ENCODE measurements around the gene NEUROD4. TPM values are rescaled to one million over a fixed set of nuclear protein-coding genes. Genes with fewer than 3 reads are reported as not detected.

Gene NEUROD4, protein sequence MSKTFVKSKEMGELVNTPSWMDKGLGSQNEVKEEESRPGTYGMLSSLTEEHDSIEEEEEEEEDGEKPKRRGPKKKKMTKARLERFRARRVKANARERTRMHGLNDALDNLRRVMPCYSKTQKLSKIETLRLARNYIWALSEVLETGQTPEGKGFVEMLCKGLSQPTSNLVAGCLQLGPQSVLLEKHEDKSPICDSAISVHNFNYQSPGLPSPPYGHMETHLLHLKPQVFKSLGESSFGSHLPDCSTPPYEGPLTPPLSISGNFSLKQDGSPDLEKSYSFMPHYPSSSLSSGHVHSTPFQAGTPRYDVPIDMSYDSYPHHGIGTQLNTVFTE
- total RNA-seq: 6.9 and 7.3 TPM in 2 replicates
- long read RNA-seq, partial matches to known transcripts: 0 of 7 reads
- long read RNA-seq, other reads (novel, unspliced or antisense): 4 of 7 reads

DNA sequence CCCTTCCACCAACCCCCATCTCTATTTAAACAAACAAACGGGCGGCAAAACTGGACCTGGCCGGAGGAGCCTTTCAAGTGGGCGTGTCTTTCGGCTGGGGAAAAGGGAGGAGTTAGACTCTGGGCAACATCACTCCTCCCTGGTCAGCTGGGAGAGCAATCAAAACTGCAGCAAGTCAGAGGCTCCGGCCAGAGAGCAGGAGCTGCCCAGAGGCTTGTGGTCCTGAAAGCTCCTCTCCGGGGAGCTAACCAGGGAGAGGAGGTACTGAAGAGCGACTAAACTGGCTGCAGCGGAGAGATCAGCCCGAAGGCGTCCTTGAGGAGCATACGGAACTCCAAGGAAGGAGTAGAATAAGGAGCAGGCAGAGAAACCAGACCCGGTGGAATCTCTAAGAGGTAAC is at the start of gene NEUROD4:
Gene NEUROD4 (plus strand): TSS at position 191 of the 400 bp plus-strand sequence. CDS start 6,466 bp downstream, outside the sequence.
- H3K27ac Mint-ChIP-seq (ENCODE audit: unreplicated experiment): peak within 1 kb of the TSS; percentile 72

DNA sequence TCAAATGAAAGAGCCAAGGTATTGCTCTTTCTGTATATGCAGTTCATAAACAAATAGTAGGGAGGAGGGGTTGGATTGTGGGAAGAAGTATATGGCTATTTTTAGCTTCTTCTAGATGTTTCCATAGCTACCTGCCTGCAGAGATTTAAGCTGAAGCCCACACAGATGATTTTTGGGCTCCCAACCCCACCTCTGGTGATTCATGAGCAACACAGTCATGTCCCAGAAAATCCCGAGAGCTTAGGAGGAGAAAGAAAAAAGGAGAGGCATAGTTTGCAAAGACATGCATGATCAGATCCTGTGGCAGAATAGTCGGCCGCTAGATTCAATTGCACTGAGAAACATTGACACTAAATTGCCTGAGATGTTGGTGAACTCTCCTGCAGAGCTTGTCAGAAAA is 49.0 kb upstream of the NEUROD4 start:
- Mint-ChIP-seq H3K4me1 (peaks cover 7% of the 10 kb centered on the region), H3K9me3 (no peaks in the 10 kb centered on the region), H3K27ac (ENCODE audit: unreplicated experiment) (no peak overlapping the region), H3K4me3 (no peak overlapping the region), H3K36me3 (ENCODE audit: low read depth) (no peaks in the 10 kb centered on the region), H3K27me3 (ENCODE audit: low read depth) (peaks cover 6% of the 10 kb centered on the region)
- TF ChIP-seq, protein P1, sequence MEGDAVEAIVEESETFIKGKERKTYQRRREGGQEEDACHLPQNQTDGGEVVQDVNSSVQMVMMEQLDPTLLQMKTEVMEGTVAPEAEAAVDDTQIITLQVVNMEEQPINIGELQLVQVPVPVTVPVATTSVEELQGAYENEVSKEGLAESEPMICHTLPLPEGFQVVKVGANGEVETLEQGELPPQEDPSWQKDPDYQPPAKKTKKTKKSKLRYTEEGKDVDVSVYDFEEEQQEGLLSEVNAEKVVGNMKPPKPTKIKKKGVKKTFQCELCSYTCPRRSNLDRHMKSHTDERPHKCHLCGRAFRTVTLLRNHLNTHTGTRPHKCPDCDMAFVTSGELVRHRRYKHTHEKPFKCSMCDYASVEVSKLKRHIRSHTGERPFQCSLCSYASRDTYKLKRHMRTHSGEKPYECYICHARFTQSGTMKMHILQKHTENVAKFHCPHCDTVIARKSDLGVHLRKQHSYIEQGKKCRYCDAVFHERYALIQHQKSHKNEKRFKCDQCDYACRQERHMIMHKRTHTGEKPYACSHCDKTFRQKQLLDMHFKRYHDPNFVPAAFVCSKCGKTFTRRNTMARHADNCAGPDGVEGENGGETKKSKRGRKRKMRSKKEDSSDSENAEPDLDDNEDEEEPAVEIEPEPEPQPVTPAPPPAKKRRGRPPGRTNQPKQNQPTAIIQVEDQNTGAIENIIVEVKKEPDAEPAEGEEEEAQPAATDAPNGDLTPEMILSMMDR (conservative IDR thresholded peaks at IDR 0.05): no peak
- no peak for DNase-seq (ENCODE audit: low read depth, low spot score)

More for the DNA sequence above, at the start of gene NEUROD4:
- Mint-ChIP-seq H3K36me3 (ENCODE audit: low read depth) (no peaks in the 10 kb centered on the region), H3K27me3 (ENCODE audit: low read depth) (peaks cover 73% of the 10 kb centered on the region), H3K4me3 (peak within 1 kb of the TSS; percentile 55), H3K9me3 (no peaks in the 10 kb centered on the region), H3K4me1 (peaks cover 14% of the 10 kb centered on the region)
- peak; percentile 66 for DNase-seq (ENCODE audit: low read depth, low spot score)
- TF ChIP-seq, protein P1 (conservative IDR thresholded peaks at IDR 0.05): no peak

DNA sequence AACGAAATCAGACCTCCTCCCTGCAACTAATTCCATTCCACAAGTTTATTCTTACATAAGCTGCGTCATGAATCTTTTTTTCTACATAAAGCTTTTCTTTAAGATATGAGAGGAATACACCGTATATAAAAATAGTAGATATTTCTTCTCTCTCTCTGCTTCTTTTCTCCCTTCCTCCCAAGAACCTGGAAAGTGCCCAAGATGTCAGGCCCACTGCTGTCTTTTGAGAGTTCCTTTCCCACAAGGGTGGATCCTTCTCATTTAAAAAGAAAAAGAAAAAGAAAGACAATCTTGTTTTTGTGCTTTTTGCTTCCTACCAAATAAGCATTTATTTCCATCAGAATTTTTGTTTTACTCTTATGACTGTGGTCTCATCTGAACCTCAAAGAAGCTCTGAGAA is 46.2 kb upstream of the NEUROD4 start:
- DNase-seq (ENCODE audit: low read depth, low spot score): no peak
- no peaks in the 10 kb centered on the region for H3K36me3 Mint-ChIP-seq (ENCODE audit: low read depth)
- H3K4me3 Mint-ChIP-seq: no peak overlapping the region
- peaks cover 21% of the 10 kb centered on the region for H3K4me1 Mint-ChIP-seq
- H3K27me3 Mint-ChIP-seq (ENCODE audit: low read depth): peaks cover 9% of the 10 kb centered on the region
- H3K27ac Mint-ChIP-seq (ENCODE audit: unreplicated experiment): no peak overlapping the region
- H3K9me3 Mint-ChIP-seq: no peaks in the 10 kb centered on the region
- TF ChIP-seq, protein P1 (conservative IDR thresholded peaks at IDR 0.05): no peak

DNA sequence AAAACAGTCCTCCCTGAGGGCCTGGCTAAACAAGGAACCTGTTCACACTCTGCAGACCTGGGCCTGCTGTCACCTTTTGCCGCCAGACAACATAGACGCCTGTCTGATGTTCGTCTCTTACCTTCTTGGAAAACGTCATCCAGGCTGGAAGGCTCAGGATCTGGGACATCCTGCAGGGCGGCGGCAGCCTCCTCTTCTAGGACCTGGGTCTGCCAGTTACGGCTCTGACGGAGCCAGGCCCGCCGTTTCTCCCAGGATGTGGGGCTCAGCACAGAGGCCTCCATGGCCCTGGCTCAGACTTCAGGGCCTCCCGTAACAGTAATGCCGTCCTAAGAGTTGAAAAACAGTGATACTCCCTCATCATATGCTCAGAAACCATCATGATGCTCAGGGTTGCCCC is 45.5 kb upstream of the NEUROD4 start:
- Mint-ChIP-seq H3K4me1 (peaks cover 21% of the 10 kb centered on the region), H3K36me3 (ENCODE audit: low read depth) (no peaks in the 10 kb centered on the region), H3K27ac (ENCODE audit: unreplicated experiment) (no peak overlapping the region), H3K27me3 (ENCODE audit: low read depth) (peaks cover 9% of the 10 kb centered on the region), H3K9me3 (no peaks in the 10 kb centered on the region), H3K4me3 (no peak overlapping the region)
- DNase-seq (ENCODE audit: low read depth, low spot score): no peak
- TF ChIP-seq, protein P1 (conservative IDR thresholded peaks at IDR 0.05): no peak

DNA sequence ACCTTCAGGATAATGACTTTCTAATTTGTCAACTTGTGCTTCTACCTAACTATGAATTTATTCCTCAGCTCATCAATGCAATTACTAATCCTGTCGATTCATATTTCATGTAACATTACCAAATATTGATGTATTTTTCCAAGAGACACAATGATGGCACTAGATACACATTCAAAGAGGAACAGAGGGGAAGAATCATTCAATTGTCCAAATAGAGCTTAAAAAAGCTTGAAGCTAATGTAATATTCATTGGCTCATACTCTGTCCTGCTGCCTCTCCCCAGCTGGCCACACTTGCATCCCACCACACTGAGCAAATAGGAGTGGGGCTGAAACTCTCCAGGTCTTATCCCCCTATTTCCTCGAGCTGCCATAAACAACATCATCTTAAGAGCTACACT is 44.5 kb upstream of the NEUROD4 start:
- H3K36me3 Mint-ChIP-seq (ENCODE audit: low read depth): no peaks in the 10 kb centered on the region
- no peak overlapping the region for H3K27ac Mint-ChIP-seq (ENCODE audit: unreplicated experiment)
- peaks cover 21% of the 10 kb centered on the region for H3K4me1 Mint-ChIP-seq
- H3K27me3 Mint-ChIP-seq (ENCODE audit: low read depth): peaks cover 9% of the 10 kb centered on the region
- no peaks in the 10 kb centered on the region for H3K9me3 Mint-ChIP-seq
- TF ChIP-seq, protein P1 (conservative IDR thresholded peaks at IDR 0.05): no peak
- no peak for DNase-seq (ENCODE audit: low read depth, low spot score)
- H3K4me3 Mint-ChIP-seq: no peak overlapping the region

Data from neural crest cell (in vitro differentiated cells).